Measurements from ENCODE around the gene TGDS. TPM values are rescaled to one million over a fixed set of nuclear protein-coding genes. Genes with fewer than 3 reads are reported as not detected.

The TGDS gene, protein sequence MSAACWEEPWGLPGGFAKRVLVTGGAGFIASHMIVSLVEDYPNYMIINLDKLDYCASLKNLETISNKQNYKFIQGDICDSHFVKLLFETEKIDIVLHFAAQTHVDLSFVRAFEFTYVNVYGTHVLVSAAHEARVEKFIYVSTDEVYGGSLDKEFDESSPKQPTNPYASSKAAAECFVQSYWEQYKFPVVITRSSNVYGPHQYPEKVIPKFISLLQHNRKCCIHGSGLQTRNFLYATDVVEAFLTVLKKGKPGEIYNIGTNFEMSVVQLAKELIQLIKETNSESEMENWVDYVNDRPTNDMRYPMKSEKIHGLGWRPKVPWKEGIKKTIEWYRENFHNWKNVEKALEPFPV
- total RNA-seq (2022; extraction: Qiagen RNA extraction; ENCODE audit: low read depth), result 8.8 to 10.4 TPM (median 9.6 TPM) in 5 replicates

GRCh38 chr13:94595950-94596574 is at the start of gene TGDS:
Gene TGDS (minus strand): TSS chr13:94596152. CDS start chr13:94596136, 16 bp downstream.

GRCh38 chr13:94601446-94602431 is 5.8 kb upstream of the TGDS start, which contains the start of gene GPR180:
Gene GPR180 (plus strand): TSS chr13:94601857. CDS start chr13:94601928, 71 bp downstream.

Other genes with a start within 250 kb of the TGDS start
- not detected in 5 replicates for gene DCT, start 116.5 kb downstream of the TGDS start, total RNA-seq (2022; extraction: Qiagen RNA extraction; ENCODE audit: low read depth)
- 2.6 to 4.5 TPM (median 3.8 TPM) in 5 replicates for gene GPR180, start 5.7 kb upstream of the TGDS start, total RNA-seq (2022; extraction: Qiagen RNA extraction; ENCODE audit: low read depth)
- gene SOX21, start 116.4 kb upstream of the TGDS start, total RNA-seq (2022; extraction: Qiagen RNA extraction; ENCODE audit: low read depth), result 0.87 to 1.4 TPM (median 0.99 TPM) in 5 replicates